ENCODE data around the gene PHKB.
"Not testable (repeated sequence)": the region's sequence is repeated elsewhere in the genome, so short reads cannot be mapped to it uniquely, and the experiment has no call there.

PHKB gene

DNA sequence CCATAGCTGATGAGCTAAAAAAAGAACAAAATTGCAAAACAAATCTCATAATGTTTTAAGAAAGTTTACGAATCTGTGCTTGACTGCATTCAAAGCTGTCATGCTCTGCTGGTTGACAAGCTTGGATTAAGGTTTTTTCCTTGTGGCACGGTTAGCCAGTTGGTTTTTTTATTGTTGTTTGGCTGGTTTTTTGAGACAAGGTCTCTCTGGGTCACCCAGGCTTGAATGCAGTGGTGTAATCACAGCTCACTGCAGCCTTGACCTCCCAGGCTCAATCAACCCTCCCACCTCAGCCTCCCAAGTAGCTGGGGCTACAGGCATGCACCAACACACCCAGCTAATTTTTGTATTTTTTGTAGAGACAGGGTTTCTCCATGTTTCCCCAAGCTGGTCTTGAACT lies 45.7 kb downstream of the PHKB start:
- DNase-seq (ENCODE audit: low read depth, low spot score), result no peak

DNA sequence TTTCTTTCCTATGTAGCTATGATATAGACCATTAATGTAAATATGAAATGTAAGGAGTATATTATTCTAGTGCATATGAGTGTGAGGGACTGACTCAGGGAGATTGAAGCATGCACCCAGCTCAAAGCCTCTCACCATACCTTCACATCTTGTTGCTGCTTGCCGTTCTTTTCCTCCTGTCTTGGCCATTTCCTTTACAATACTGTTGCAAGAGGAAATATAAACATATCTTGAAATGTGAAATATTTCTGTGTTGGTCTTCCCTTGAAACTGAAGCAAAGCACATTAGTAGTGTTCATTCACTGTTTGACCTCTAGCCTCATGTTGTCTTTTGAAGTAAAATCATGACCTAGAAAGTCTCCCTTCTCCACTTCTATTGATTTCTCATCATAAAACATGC lies 46.6 kb downstream of the PHKB start:
- no peak for DNase-seq (ENCODE audit: low read depth, low spot score)

DNA sequence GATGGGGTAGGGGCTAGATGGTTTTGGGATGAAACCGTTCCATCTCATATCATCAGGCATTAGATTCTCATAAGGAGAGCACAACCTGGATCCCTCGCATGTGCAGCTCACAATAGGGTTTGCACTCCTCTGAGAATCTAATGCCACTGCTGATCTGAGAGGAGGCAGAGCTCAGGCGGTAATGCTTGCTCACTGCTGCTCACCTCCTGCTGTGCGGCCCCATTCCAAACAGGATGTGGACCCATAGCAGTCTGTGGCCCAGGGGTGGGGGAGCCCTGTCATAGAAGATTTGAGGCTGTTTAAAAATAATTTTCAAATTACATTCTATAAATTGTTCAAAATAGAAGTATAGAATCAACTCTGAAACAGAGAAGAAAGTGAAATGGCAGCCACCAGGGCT lies 50.8 kb downstream of the PHKB start:
- no peak for DNase-seq (ENCODE audit: low read depth, low spot score)

DNA sequence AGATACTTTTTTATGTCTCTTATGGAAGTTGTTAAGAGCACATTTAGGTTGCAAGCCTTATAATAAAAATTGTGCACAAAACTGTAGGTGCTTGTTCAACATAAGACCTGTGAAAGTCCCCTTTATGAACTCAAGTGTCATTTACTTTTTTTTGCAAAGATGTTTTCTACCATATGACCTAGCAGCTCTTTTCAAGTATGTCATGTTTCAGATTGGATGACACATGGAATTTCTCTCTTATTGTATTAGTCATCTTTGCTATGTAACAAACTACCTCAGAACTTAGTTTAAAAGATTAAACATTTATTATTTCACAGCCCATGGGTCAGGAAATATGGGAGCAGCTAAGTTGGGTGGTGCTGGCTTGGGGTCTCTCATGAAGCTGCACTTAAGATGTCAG lies 57.9 kb downstream of the PHKB start:
- no peak for DNase-seq (ENCODE audit: low read depth, low spot score)

DNA sequence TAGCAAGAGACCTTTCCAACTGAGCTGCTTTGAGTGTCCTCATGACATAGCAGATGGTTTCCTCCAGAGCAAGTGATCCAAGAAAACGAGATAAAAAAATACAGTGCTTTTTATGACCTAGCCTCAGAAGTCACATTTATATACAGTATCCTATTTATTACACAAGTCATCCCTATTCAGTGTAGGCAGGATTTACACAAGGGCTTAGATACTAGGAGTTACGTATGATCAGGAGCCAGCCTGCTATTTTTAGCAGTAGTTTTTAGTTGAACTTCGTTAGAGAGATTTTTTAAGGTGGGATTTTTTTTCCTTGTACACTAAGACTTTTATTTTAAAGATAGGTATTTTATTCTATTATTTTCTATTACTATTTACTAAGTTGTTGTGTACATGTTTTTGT lies 58.4 kb downstream of the PHKB start:
- DNase-seq (ENCODE audit: low read depth, low spot score), result no peak

DNA sequence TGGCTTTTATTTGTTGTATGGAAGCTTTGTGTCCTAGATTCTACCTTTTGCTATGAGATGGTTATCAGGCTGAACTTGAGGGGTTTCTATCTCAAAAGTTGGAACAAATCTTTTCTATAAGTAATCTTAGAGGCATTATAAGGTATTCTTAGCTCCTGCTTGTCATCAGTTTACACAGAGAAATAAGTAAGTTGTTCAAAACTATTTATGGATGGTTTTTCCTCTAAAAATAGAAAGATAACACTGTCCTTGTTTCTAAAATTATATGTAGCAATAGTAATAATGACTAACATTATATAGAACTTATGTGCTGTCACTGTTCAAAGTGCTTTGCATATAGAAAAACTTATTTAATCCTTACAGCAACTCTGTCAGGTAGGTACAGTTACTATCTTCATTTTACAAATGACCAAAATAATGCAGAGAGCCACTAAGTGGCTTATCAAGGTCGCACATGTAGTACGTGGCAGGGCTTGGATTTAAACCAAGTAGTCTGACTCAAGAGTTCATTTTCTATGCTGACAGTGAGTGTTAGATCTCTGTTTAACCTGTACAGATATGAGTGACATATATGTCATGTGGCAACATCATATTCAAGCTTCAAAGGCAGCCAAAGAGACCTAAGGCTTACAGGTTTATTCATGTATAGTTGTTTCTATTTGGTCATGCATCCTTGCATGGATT lies 59.0 kb downstream of the PHKB start:
- no peak for DNase-seq (ENCODE audit: low read depth, low spot score)

DNA sequence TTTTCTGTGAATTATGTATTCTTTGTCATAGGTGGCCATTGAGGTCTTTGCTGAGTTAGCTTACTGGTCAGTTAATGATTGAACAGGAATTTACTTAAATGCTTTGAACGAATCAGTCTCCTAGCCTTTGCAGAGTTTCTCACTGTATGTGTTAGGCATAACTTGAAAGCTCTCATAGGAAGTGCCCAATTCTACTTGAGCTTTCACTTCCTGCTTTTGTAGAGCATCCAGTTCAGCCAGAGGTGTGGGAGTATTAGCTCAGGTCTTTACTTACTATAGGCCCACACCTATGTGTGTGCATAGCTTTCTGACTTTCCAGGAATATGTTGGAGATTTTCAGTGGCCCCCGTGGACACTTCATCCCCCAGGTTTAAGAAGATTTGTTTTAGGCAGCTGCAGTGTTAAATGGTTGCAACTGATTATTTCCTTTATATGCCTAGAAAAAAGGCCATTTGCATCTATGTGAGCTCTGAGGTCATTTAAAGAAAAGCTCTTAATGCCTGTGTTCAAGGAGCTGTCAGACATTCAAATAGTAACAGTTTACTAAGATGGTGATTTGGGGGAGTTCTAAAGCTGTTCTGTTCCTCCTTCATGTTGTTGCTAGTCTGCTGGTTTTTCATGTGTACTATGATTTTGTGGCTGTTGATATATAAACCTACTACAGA lies 62.3 kb downstream of the PHKB start:
- DNase-seq (ENCODE audit: low read depth, low spot score), result no peak

DNA sequence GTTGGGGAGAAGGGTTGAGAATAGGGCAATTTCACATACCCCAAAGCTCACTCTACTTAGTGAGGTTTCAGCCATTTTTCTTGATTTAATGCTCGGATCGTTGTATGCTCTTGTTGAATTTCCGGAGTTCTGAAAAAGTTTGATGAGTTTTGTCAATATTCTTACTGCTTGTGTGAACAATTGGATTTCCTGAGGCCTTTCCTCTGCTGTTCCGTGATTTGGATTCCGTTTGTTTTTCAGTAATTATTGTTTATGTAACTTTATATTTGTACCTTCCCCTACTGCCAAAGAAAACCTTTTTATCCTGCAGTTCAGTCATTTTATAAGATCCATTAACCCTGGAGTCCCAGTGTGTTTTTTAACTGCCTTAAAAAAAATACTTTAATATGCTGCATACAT lies 62.9 kb downstream of the PHKB start:
- no peak for DNase-seq (ENCODE audit: low read depth, low spot score)

DNA sequence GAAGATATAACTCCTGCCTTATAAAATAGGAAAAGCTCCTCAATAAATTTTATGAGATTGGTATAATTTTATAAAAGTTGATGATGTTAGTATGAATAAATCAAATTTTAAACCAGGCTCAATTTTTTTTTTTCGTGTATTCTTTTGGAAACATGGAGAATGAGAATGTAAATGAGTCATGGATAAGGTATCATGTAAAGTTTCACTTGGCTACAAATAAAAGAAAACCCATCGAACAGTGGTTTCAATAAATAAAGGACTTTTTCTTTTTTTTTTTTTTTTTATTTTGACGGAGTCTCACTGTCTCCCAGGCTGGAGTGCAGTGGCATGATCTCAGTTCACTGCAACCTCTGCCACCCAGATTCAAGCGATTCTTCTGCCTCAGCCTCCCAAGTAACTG lies 67.3 kb downstream of the PHKB start:
- DNase-seq (ENCODE audit: low read depth, low spot score), result no peak

DNA sequence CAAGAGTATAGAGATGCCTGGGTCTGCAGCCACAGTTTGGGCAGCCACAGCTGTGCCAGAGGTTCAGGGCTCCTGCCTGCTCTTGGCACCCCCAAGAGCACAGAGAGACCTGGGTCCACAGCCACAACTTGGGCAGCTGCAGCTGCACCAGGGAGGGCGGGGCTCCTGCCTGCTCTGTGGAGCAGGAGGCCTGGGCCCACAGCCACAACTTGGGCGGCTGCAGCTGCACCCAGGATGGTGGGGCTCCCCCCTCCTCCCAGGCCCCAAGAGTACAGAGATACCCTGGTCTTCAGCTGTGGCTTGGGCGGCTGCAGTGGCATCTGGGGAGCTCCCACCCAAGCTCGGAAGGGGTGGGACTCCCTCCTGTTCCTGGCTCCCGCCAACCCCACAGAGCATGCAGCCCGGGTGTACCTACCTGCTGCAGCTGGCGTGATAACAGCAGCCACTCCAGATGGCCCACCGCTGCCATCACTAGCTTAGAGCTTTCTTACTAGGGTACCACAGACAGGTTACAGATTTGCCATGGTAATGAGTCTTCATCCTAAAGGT lies 72.7 kb downstream of the PHKB start:
- no peak for DNase-seq (ENCODE audit: low read depth, low spot score)

DNA sequence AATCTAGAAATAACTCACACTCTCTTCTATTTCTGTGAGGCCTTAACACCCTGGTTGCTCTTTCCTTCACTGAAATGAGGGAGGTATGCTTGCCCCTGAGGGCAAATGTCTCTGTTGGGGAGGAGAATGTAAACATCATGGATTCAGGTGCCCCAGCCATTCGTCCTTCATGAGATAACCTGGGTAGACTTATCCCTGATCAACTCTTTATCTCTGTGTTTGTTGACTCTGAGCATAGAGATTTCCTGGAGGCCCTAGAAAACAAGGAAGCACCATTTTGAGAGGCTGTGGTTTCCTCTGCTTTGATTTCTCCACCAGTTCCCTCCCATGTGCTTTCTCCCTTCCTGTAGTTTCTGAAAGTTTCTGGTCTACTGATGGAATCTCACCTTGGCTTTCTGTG lies 77.3 kb downstream of the PHKB start:
- no peak for DNase-seq (ENCODE audit: low read depth, low spot score)

DNA sequence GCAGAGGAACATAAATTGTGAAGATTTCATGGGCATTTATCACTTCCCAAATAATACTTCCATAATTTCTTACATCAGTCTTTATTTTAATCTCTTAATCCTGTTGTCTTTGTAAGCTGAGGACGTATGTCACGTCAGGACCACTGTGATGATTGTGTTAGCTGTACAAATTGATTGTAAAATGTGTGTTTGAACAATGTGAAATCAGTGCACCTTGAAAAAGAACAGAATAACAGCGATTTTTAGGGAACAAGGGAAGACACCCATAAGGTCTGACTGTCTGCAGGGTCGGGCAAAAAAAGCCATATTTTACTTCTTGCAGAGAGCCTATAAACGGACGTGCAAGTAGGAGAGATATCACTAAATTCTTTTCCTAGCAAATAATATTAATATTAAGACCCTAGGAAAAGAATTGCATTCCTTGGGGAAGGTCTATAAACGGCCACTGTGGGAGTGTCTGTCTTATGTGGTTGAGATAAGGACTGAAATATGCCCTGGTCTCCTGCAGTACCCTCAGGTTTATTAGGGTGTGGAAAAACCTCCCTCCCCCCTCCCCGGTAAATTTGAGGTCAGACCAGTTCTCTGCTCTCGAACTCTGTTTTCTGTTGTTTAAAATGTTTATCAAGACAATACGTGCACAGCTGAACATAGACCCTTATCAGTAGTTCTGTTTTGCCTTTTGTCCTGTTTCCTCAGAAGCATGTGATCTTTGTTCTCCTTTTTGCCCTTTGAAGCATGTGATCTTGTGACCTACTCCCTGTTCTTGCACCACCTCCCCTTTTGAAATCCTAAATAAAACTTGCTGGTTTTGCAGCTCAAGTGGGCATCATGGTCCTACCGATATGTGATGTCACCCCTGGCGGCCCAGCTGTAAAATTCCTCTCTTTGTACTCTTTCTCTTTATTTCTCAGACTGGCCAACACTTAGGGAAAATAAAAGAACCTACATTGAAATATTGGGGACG lies 78.9 kb downstream of the PHKB start:
- DNase-seq (ENCODE audit: low read depth, low spot score), result not testable (repeated sequence)

DNA sequence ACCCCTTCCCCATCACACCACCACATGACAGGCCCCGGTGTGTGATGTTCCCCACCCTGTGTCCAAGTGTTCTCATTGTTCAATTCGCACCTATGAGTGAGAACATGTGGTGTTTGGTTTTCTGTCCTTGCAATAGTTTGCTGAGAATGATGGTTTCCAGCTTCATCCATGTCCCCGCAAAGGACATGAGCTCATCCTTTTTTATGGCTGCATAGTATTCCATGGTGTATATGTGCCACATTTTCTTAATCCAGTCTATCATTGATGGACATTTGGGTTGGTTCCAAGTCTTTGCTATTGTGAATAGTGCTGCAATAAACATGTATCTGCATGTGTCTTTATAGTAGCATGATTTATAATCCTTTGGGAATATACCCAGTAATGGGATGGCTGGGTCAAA lies 80.0 kb downstream of the PHKB start:
- DNase-seq (ENCODE audit: low read depth, low spot score), result not testable (repeated sequence)

DNA sequence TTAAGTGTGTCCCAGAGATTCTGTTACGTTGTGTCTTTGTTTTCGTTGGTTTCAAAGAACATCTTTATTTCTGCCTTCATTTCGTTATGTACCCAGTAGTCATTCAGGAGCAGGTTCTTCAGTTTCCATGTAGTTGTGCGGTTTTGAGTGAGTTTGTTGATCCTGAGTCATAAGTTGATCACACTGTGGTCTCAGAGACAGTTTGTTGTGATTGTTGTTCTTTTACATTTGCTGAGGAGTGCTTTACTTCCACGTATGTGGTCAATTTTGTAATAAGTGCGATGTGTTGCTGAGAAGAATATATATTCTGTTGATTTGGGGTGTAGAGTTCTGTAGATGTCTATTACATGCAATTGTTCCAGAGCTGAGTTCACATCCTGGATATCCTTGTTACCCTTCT lies 83.1 kb downstream of the PHKB start:
- not testable (repeated sequence) for DNase-seq (ENCODE audit: low read depth, low spot score)

DNA sequence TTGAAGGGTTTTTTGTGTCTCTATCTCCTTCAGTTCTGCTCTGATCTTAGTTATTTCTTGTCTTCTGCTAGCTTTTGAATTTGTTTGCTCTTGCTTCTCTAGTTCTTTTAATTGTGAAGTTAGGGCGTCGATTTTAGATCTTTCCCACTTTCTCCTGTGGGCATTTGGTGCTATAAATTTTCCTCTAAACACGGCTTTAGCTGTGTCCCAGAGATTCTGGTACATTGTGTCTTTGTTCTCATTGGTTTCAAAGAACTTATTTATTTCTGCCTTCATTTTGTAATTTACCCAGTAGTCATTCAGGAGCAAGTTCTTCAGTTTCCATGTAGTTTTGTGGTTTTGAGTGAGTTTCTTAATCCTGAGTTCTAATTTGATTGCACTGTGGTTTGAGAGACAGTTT lies 90.1 kb downstream of the PHKB start:
- DNase-seq (ENCODE audit: low read depth, low spot score), result not testable (repeated sequence)

DNA sequence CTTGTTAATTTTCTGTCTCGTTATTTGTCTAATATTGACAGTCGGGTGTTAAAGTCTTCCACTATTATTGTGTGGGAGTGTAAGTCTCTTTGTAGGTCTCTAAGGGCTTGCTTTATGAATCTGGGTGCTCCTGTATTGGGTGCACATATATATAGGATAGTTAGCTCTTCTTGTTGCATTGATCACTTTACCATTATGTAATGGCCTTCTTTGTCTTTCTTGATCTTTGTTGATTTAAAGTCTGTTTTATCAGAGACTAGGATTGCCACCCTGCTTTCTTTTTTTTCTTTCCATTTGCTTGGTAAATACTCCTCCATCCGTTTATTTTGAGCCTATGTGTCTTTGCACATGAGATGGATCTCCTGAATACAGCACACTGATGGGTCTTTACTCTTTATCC lies 90.6 kb downstream of the PHKB start:
- DNase-seq (ENCODE audit: low read depth, low spot score), result not testable (repeated sequence)

DNA sequence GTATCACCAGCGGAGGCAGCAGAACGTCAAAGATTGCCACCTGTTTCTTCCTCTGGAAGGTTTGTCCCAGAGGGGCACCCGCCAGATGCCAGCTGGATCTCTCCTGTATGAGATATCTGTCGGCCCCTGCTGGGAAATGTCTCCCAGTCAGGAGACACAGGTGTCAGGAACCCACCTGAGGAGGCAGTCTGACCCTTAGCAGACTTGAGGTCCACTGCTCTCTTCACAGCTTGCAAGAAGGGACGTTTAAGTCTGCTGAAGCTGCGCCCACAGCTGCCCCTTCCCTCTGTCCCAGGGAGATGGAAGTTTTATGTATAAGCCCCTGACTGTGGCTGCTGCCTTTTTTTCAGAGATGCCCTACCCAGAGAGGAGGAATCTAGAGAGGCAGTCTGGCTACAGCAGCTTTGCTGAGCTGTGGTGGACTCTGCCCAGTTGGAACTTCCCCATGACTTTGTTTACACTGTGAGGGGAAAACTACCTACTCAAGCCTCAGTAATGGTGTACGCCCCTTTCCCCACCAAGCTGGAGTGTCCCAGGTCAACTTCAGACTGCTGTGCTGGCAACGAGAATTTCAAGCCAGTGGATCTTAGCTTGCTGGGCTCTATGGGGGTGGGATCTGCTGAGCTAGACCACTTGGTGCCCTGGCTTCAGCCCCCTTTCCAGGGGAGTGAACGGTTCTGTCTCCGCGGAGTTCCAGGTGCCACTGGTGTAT lies 92.9 kb downstream of the PHKB start:
- DNase-seq (ENCODE audit: low read depth, low spot score), result no peak

DNA sequence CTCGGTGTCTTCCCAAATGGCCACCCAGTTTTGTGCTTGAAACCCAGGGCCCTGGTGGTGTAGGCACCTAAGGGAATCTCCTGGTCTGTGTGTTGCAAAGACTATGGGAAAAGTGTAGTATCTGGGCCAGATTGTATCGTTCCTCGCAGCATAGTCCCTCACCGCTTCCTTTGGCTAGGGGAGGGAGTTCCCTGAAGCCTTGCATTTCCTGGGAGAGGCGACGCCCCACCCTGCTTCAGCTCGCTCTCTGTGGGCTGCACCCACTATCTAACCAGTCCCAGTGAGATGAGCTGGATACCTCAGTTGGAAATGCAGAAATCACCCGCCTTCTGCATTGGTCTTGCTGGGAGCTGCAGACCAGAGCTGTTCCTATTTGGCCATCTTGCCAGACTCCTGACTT lies 93.5 kb downstream of the PHKB start:
- not testable (repeated sequence) for DNase-seq (ENCODE audit: low read depth, low spot score)

DNA sequence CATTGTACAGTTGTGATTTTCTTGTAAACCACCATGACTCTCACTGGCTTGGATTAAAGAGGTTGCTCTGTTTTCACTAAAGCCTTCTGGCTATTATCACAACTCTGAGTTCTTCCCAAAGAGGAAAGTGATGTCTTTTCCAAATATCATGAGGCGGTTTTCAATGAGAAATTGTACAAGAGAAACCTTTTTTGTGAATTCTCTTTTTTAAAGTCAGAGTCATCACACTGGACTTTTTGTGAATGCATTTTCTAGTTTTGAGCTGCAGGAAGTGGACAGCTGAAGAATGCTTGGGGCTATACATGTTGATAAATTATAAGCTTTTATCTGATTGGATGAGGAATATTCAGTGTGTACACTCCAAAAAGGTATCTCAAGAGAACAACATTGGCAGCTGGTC lies 100.2 kb downstream of the PHKB start:
- DNase-seq (ENCODE audit: low read depth, low spot score), result no peak

DNA sequence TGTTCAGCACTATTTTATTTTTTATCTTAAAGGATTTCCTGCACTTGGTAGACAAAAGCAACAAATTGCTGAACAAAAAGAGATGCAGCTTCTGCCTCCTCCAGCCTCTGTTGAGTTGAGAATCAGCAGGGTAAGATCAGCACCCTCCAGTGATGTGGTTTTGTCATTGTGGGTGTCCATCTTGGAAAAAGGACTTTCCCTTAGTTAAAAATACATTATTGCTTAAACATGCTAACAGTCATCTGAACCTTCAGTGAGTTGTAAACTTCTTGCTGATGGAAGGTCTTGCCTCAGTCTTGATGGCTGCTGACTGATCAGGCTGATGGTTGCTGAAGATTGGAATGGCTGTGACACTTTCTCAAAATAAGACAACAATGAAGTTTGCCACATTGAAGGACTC lies 101.2 kb downstream of the PHKB start:
- no peak for DNase-seq (ENCODE audit: low read depth, low spot score)

DNA sequence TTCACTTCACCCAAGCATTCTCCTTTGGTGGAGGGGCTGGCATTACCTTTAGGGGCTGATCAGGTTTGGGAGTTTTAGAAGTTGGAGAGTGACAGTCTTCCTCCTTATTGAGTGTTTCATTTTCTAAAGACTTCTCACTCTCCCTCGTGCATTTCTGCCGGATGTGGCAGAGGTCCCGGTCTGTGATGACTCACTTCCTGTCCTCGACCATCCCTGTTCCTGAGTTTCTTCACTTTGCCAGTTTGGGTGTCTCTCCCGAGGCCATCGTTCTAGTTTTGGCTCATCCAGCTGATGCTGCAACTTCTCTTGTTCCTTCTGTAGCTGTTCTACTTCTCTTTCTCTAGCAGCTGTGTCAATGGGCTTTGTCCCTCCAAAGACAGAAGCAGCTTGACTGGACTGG lies 104.3 kb downstream of the PHKB start:
- no peak for DNase-seq (ENCODE audit: low read depth, low spot score)

DNA sequence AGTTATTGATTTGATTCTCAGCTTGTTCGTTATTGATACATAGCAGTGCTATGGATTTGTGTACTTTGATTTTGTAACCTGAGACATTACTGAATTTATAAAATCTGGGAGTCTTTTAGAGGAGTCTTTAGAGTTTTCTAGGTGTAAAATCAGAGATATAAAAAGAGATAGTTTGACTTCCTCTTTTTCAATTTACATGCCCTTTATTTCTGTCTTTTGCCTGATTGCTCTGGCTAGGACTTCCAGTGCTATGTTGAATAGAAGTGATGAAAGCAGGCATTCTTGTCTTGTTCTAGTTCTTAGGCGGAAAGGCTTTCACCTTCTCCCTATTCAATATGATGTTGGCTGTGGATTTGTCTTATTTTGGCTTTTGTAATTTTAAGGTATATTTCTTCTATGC lies 106.2 kb downstream of the PHKB start:
- no peak for DNase-seq (ENCODE audit: low read depth, low spot score)
